GM23338 (cell line): ENCODE measurements around the gene IL22RA2. TPM values are rescaled to one million over a fixed set of nuclear protein-coding genes. Genes with fewer than 3 reads are reported as not detected.

Experiments
- CREB1 ChIP-seq: fragments of 250-450 bp; sonication (Bioruptor Pico); IDR thresholded peaks from 2 replicates; pipeline ENCODE4 v1.5.0; 2020; ENCODE audit warnings: low read depth, mild to moderate bottlenecking, moderate library complexity
- ETS1 ChIP-seq: IDR thresholded peaks from 2 replicates; pipeline ENCODE4 v1.6.1; 2016; ENCODE audit warnings: antibody characterized with exemption
- EZH2 ChIP-seq: fragments of 200-600 bp; sonication (generic); IDR thresholded peaks from one replicate; pipeline ENCODE4 v1.8.0; 2017; ENCODE audit warnings: antibody characterized with exemption, mild to moderate bottlenecking, low read depth; ENCODE audit not compliant: unreplicated experiment
- EZH2phosphoT487 ChIP-seq: fragments of 200-600 bp; sonication (generic); IDR thresholded peaks from one replicate; pipeline ENCODE4 v1.8.1; 2018; ENCODE audit warnings: antibody characterized with exemption; ENCODE audit not compliant: unreplicated experiment
- JUNB ChIP-seq: IDR thresholded peaks from one replicate; pipeline ENCODE4 v1.6.1; 2016; ENCODE audit warnings: antibody characterized with exemption; ENCODE audit not compliant: unreplicated experiment
- NANOG ChIP-seq: IDR thresholded peaks from 2 replicates; pipeline ENCODE4 v1.6.1; 2016; ENCODE audit warnings: antibody characterized with exemption, borderline replicate concordance
- POLR2AphosphoS5 ChIP-seq: IDR thresholded peaks from 2 replicates; pipeline ENCODE4 v1.6.1; 2016; ENCODE audit warnings: antibody characterized with exemption, low read depth
- REST ChIP-seq: IDR thresholded peaks from one replicate; pipeline ENCODE4 v1.6.1; 2018; ENCODE audit warnings: antibody characterized with exemption; ENCODE audit not compliant: unreplicated experiment
- STAT1 ChIP-seq: IDR thresholded peaks from one replicate; pipeline ENCODE4 v1.6.1; 2016; ENCODE audit warnings: antibody characterized with exemption; ENCODE audit not compliant: unreplicated experiment
- ZNF114 ChIP-seq: fragments of 250-450 bp; sonication (Bioruptor Pico); IDR thresholded peaks from 2 replicates; pipeline ENCODE4 v1.5.0; 2020; ENCODE audit warnings: mild to moderate bottlenecking, moderate library complexity
- ZNF331 ChIP-seq: fragments of 250-450 bp; sonication (Bioruptor Pico); IDR thresholded peaks from 2 replicates; pipeline ENCODE4 v1.5.0; 2020; ENCODE audit warnings: low read depth, mild to moderate bottlenecking, moderate library complexity
- ZNF462 ChIP-seq: fragments of 250-450 bp; sonication (Bioruptor Pico); IDR thresholded peaks from 2 replicates; pipeline ENCODE4 v1.5.0; 2020; ENCODE audit warnings: mild to moderate bottlenecking, moderate library complexity
- polyA plus RNA-seq: library from polyadenylated mRNA; unstranded; fragments of >200 nt; fragmentation: Nextera tagmentation; extraction: Ambion mirVana; gene quantifications from 2 replicates; pipeline ENCODE4 v1.2.1, GENCODE V29; 2016
- total RNA-seq: library from RNA; depleted of rRNA; stranded (reverse); fragments of >200 nt; shearing (Covaris generic); gene quantifications from 2 replicates; pipeline ENCODE4 v1.2.3, GENCODE V29; 2014

The IL22RA2 gene
- total and polyA plus RNA-seq, 2 experiments from 2014 or later, result not detected

GRCh38 chr6:137185290-137185689 is 11.8 kb upstream of the IL22RA2 start (continued):
- no peak for TF ChIP-seq ZNF462 (CRISPR knock-in tag)
- no peak for TF ChIP-seq ZNF114 (CRISPR knock-in tag)
- TF ChIP-seq ZNF331, result no peak
- TF ChIP-seq NANOG, result no peak
- no peak for TF ChIP-seq ETS1
- no peak for TF ChIP-seq CREB1
- no peak for TF ChIP-seq POLR2AphosphoS5
- TF ChIP-seq EZH2, result no peak
- no peak for TF ChIP-seq STAT1
- TF ChIP-seq EZH2phosphoT487, result no peak
- no peak for TF ChIP-seq JUNB
- TF ChIP-seq REST, result no peak
